ENCODE measurements around the gene BORCS5.

Gene BORCS5

GRCh38 chr12:12446786-12447185 is 89.9 kb downstream of the BORCS5 start:
- TF ChIP-seq POLR2AphosphoS5 (IDR thresholded peaks at IDR 0.05; ENCODE audit: low read depth, low read length) (no peak), REST (IDR thresholded peaks at IDR 0.05; ENCODE audit: insufficient read depth in 1 of 2, low read depth in 2 of 2, low read length in 2 of 2) (no peak), FOXP2 (optimal IDR thresholded peaks at IDR 0.05; ENCODE audit: borderline replicate concordance, extremely low read depth, extremely low read length, insufficient read depth) (no peak), TAF1 (IDR thresholded peaks at IDR 0.05; ENCODE audit: borderline replicate concordance, insufficient read depth, low read length) (no peak), SIN3A (IDR thresholded peaks at IDR 0.05; ENCODE audit: borderline replicate concordance, insufficient read depth, low read length) (no peak)

- no peak for TF ChIP-seq FOXP2 (optimal IDR thresholded peaks at IDR 0.05; ENCODE audit: borderline replicate concordance, extremely low read depth, extremely low read length, insufficient read depth)
Measured at GRCh38 chr12:12447236-12447635, 90.4 kb downstream of the BORCS5 start.

GRCh38 chr12:12447837-12448236 is 91.0 kb downstream of the BORCS5 start:
- TF ChIP-seq SIN3A (IDR thresholded peaks at IDR 0.05; ENCODE audit: borderline replicate concordance, insufficient read depth, low read length) (no peak), REST (IDR thresholded peaks at IDR 0.05; ENCODE audit: insufficient read depth in 1 of 2, low read depth in 2 of 2, low read length in 2 of 2) (no peak), FOXP2 (optimal IDR thresholded peaks at IDR 0.05; ENCODE audit: borderline replicate concordance, extremely low read depth, extremely low read length, insufficient read depth) (no peak), TAF1 (IDR thresholded peaks at IDR 0.05; ENCODE audit: borderline replicate concordance, insufficient read depth, low read length) (no peak), POLR2AphosphoS5 (IDR thresholded peaks at IDR 0.05; ENCODE audit: low read depth, low read length) (no peak)

- TF ChIP-seq REST (IDR thresholded peaks at IDR 0.05; ENCODE audit: insufficient read depth in 1 of 2, low read depth in 2 of 2, low read length in 2 of 2), result no peak
- no peak for TF ChIP-seq FOXP2 (optimal IDR thresholded peaks at IDR 0.05; ENCODE audit: borderline replicate concordance, extremely low read depth, extremely low read length, insufficient read depth)
- no peak for TF ChIP-seq POLR2AphosphoS5 (IDR thresholded peaks at IDR 0.05; ENCODE audit: low read depth, low read length)
- no peak for TF ChIP-seq SIN3A (IDR thresholded peaks at IDR 0.05; ENCODE audit: borderline replicate concordance, insufficient read depth, low read length)
- TF ChIP-seq TAF1 (IDR thresholded peaks at IDR 0.05; ENCODE audit: borderline replicate concordance, insufficient read depth, low read length), result no peak
Measured at GRCh38 chr12:12449533-12450025, 92.7 kb downstream of the BORCS5 start.

GRCh38 chr12:12450043-12450471 is 93.2 kb downstream of the BORCS5 start:
- TF ChIP-seq POLR2AphosphoS5 (IDR thresholded peaks at IDR 0.05; ENCODE audit: low read depth, low read length), result no peak
- no peak for TF ChIP-seq FOXP2 (optimal IDR thresholded peaks at IDR 0.05; ENCODE audit: borderline replicate concordance, extremely low read depth, extremely low read length, insufficient read depth)
- TF ChIP-seq REST (IDR thresholded peaks at IDR 0.05; ENCODE audit: insufficient read depth in 1 of 2, low read depth in 2 of 2, low read length in 2 of 2), result no peak
- no peak for TF ChIP-seq SIN3A (IDR thresholded peaks at IDR 0.05; ENCODE audit: borderline replicate concordance, insufficient read depth, low read length)
- no peak for TF ChIP-seq TAF1 (IDR thresholded peaks at IDR 0.05; ENCODE audit: borderline replicate concordance, insufficient read depth, low read length)

Data from PFSK-1 (cell line).